SK-N-SH treated with all-trans-retinoic acid at 6 μM for 48 hours (cell line): ENCODE data around the gene IGSF5.

ENCODE experiments used
- ATAC-seq: fragments of 200-7000 bp; cut with Tn5 transposase; 3 replicates; pipeline ENCODE4 v1.9.1; 2020; ENCODE audit warnings: mild to moderate bottlenecking, moderate library complexity
- ARNTL ChIP-seq: fragments of 450-650 bp; formaldehyde crosslinking; IDR thresholded peaks from 2 replicates; pipeline ENCODE4 v1.5.0; 2020; ENCODE audit warnings: low read depth, mild to moderate bottlenecking, moderate library complexity, borderline replicate concordance
- BACH2 ChIP-seq: fragments of 250-450 bp; sonication (Bioruptor Pico); IDR thresholded peaks from 2 replicates; pipeline ENCODE4 v1.9.0; 2021; ENCODE audit warnings: mild to moderate bottlenecking, borderline replicate concordance
- ESRRG ChIP-seq: fragments of 250-450 bp; sonication (Bioruptor Pico); IDR thresholded peaks from 2 replicates; pipeline ENCODE4 v1.6.1; 2021; ENCODE audit warnings: mild to moderate bottlenecking
- GLIS3 ChIP-seq: fragments of 250-450 bp; sonication (Bioruptor Pico); IDR thresholded peaks from 2 replicates; pipeline ENCODE4 v1.5.0; 2020; ENCODE audit warnings: mild to moderate bottlenecking, moderate library complexity
- ISL1 ChIP-seq: fragments of 250-450 bp; sonication (Bioruptor Pico); IDR thresholded peaks from 2 replicates; pipeline ENCODE4 v2.1.2; 2022; ENCODE audit warnings: mild to moderate bottlenecking, moderate library complexity
- OSR1 ChIP-seq: fragments of 250-450 bp; sonication (Bioruptor Pico); IDR thresholded peaks from 2 replicates; pipeline ENCODE4 v1.8.0; 2022; ENCODE audit warnings: moderate library complexity, mild to moderate bottlenecking, inconsistent platforms
- PPARA ChIP-seq: fragments of 250-450 bp; sonication (Bioruptor Pico); IDR thresholded peaks from 2 replicates; pipeline ENCODE4 v1.5.0; 2020; ENCODE audit warnings: mild to moderate bottlenecking, borderline replicate concordance
- RARB ChIP-seq: fragments of 250-450 bp; sonication (Bioruptor Pico); IDR thresholded peaks from 2 replicates; pipeline ENCODE4 v1.8.0; 2021; ENCODE audit warnings: mild to moderate bottlenecking, moderate library complexity
- SNAI2 ChIP-seq: fragments of 250-450 bp; sonication (Bioruptor Pico); IDR thresholded peaks from 2 replicates; pipeline ENCODE4 v1.5.0; 2020; ENCODE audit warnings: mild to moderate bottlenecking, moderate library complexity
- TCF4 ChIP-seq: fragments of 250-450 bp; sonication (Bioruptor Pico); IDR thresholded peaks from 2 replicates; pipeline ENCODE4 v1.8.0; 2021; ENCODE audit warnings: mild to moderate bottlenecking, moderate library complexity, borderline replicate concordance
- TOX ChIP-seq: fragments of 250-450 bp; sonication (Bioruptor Pico); IDR thresholded peaks from 2 replicates; pipeline ENCODE4 v1.8.0; 2021; ENCODE audit warnings: mild to moderate bottlenecking, moderate library complexity, borderline replicate concordance
- ZC3H10 ChIP-seq: fragments of 250-450 bp; sonication (Bioruptor Pico); IDR thresholded peaks from 2 replicates; pipeline ENCODE4 v1.5.1; 2021; ENCODE audit warnings: mild to moderate bottlenecking, moderate library complexity
- ZFP3 ChIP-seq: fragments of 250-450 bp; sonication (Bioruptor Pico); IDR thresholded peaks from 2 replicates; pipeline ENCODE4 v1.5.0; 2020; ENCODE audit warnings: mild to moderate bottlenecking, moderate library complexity
- ZFP30 ChIP-seq: fragments of 450-650 bp; formaldehyde crosslinking; IDR thresholded peaks from 2 replicates; pipeline ENCODE4 v1.5.0; 2022; ENCODE audit warnings: mild to moderate bottlenecking, moderate library complexity
- ZNF565 ChIP-seq: fragments of 450-650 bp; formaldehyde crosslinking; conservative IDR thresholded peaks from 2 replicates; pipeline ENCODE4 v1.5.0; 2020; ENCODE audit warnings: low read depth, mild to moderate bottlenecking, moderate library complexity
- ZNF70 ChIP-seq: fragments of 450-650 bp; formaldehyde crosslinking; IDR thresholded peaks from 2 replicates; pipeline ENCODE4 v1.5.0; 2020; ENCODE audit warnings: mild to moderate bottlenecking, moderate library complexity
- ZNF8 ChIP-seq: fragments of 450-650 bp; formaldehyde crosslinking; IDR thresholded peaks from 2 replicates; pipeline ENCODE4 v1.5.0; 2020; ENCODE audit warnings: mild to moderate bottlenecking, moderate library complexity
- TF ChIP-seq, protein P1 (sequence below): fragments of 250-450 bp; sonication (Bioruptor Pico); IDR thresholded peaks from 2 replicates; pipeline ENCODE4 v1.8.0; 2020; ENCODE audit warnings: mild to moderate bottlenecking, moderate library complexity, borderline replicate concordance
- TF ChIP-seq, protein P2 (sequence below): fragments of 250-450 bp; sonication (Bioruptor Pico); IDR thresholded peaks from 2 replicates; pipeline ENCODE4 v1.5.1; 2020; ENCODE audit warnings: low read depth, mild to moderate bottlenecking, moderate library complexity
- TF ChIP-seq, protein P3 (sequence below): fragments of 250-450 bp; sonication (Bioruptor Pico); IDR thresholded peaks from 2 replicates; pipeline ENCODE4 v1.8.0; 2021; ENCODE audit warnings: low read depth, mild to moderate bottlenecking, moderate library complexity, borderline replicate concordance
- TF ChIP-seq, protein P4 (sequence below): fragments of 250-450 bp; sonication (Bioruptor Pico); IDR thresholded peaks from 2 replicates; pipeline ENCODE4 v1.5.0; 2020; ENCODE audit warnings: mild to moderate bottlenecking, moderate library complexity
- TF ChIP-seq, protein P5 (sequence below): fragments of 250-450 bp; sonication (Bioruptor Pico); IDR thresholded peaks from 2 replicates; pipeline ENCODE4 v1.5.1; 2021; ENCODE audit warnings: mild to moderate bottlenecking, moderate library complexity

Gene IGSF5

DNA sequence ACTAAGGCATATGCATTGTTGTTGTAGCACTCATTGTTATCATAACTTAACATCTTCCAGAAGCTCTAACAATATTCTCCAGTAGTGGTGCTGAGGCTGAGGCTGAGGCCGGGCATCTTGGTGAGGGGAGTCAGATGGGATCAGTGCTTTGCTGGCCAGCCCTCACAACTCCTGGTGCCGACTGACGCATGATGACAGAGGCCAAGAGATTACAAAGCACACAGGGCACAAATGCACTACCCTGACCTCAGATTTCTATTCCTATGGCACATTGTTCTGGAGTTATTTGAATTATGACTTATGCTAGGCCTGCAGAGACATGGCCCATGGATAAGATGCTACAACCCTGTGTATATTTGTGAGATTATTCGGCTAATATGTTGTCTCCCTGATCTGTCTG lies 8.3 kb upstream of the IGSF5 start:
- TF ChIP-seq, protein P1, sequence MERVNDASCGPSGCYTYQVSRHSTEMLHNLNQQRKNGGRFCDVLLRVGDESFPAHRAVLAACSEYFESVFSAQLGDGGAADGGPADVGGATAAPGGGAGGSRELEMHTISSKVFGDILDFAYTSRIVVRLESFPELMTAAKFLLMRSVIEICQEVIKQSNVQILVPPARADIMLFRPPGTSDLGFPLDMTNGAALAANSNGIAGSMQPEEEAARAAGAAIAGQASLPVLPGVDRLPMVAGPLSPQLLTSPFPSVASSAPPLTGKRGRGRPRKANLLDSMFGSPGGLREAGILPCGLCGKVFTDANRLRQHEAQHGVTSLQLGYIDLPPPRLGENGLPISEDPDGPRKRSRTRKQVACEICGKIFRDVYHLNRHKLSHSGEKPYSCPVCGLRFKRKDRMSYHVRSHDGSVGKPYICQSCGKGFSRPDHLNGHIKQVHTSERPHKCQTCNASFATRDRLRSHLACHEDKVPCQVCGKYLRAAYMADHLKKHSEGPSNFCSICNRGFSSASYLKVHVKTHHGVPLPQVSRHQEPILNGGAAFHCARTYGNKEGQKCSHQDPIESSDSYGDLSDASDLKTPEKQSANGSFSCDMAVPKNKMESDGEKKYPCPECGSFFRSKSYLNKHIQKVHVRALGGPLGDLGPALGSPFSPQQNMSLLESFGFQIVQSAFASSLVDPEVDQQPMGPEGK (CRISPR knock-in tag) = no peak
- TF ChIP-seq ZNF565 (CRISPR knock-in tag) (no peak), GLIS3 (CRISPR knock-in tag) (no peak), ZNF8 (CRISPR knock-in tag) (no peak), TOX (CRISPR knock-in tag) (no peak), RARB (no peak), TCF4 (CRISPR knock-in tag) (no peak), ZC3H10 (CRISPR knock-in tag) (no peak), SNAI2 (CRISPR knock-in tag) (no peak), OSR1 (CRISPR knock-in tag) (no peak), BACH2 (CRISPR knock-in tag) (no peak), PPARA (CRISPR knock-in tag) (no peak), ZFP30 (CRISPR knock-in tag) (no peak), ZNF70 (CRISPR knock-in tag) (no peak), ZFP3 (CRISPR knock-in tag) (no peak)
- TF ChIP-seq, protein P2, sequence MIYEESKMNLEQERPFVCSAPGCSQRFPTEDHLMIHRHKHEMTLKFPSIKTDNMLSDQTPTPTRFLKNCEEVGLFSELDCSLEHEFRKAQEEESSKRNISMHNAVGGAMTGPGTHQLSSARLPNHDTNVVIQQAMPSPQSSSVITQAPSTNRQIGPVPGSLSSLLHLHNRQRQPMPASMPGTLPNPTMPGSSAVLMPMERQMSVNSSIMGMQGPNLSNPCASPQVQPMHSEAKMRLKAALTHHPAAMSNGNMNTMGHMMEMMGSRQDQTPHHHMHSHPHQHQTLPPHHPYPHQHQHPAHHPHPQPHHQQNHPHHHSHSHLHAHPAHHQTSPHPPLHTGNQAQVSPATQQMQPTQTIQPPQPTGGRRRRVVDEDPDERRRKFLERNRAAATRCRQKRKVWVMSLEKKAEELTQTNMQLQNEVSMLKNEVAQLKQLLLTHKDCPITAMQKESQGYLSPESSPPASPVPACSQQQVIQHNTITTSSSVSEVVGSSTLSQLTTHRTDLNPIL (CRISPR knock-in tag) = no peak
- TF ChIP-seq, protein P3, sequence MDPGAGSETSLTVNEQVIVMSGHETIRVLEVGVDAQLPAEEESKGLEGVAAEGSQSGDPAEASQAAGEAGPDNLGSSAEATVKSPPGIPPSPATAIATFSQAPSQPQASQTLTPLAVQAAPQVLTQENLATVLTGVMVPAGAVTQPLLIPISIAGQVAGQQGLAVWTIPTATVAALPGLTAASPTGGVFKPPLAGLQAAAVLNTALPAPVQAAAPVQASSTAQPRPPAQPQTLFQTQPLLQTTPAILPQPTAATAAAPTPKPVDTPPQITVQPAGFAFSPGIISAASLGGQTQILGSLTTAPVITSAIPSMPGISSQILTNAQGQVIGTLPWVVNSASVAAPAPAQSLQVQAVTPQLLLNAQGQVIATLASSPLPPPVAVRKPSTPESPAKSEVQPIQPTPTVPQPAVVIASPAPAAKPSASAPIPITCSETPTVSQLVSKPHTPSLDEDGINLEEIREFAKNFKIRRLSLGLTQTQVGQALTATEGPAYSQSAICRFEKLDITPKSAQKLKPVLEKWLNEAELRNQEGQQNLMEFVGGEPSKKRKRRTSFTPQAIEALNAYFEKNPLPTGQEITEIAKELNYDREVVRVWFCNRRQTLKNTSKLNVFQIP = no peak
- TF ChIP-seq, protein P4, sequence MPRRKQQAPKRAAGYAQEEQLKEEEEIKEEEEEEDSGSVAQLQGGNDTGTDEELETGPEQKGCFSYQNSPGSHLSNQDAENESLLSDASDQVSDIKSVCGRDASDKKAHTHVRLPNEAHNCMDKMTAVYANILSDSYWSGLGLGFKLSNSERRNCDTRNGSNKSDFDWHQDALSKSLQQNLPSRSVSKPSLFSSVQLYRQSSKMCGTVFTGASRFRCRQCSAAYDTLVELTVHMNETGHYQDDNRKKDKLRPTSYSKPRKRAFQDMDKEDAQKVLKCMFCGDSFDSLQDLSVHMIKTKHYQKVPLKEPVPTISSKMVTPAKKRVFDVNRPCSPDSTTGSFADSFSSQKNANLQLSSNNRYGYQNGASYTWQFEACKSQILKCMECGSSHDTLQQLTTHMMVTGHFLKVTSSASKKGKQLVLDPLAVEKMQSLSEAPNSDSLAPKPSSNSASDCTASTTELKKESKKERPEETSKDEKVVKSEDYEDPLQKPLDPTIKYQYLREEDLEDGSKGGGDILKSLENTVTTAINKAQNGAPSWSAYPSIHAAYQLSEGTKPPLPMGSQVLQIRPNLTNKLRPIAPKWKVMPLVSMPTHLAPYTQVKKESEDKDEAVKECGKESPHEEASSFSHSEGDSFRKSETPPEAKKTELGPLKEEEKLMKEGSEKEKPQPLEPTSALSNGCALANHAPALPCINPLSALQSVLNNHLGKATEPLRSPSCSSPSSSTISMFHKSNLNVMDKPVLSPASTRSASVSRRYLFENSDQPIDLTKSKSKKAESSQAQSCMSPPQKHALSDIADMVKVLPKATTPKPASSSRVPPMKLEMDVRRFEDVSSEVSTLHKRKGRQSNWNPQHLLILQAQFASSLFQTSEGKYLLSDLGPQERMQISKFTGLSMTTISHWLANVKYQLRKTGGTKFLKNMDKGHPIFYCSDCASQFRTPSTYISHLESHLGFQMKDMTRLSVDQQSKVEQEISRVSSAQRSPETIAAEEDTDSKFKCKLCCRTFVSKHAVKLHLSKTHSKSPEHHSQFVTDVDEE (CRISPR knock-in tag) = no peak
- TF ChIP-seq, protein P5, sequence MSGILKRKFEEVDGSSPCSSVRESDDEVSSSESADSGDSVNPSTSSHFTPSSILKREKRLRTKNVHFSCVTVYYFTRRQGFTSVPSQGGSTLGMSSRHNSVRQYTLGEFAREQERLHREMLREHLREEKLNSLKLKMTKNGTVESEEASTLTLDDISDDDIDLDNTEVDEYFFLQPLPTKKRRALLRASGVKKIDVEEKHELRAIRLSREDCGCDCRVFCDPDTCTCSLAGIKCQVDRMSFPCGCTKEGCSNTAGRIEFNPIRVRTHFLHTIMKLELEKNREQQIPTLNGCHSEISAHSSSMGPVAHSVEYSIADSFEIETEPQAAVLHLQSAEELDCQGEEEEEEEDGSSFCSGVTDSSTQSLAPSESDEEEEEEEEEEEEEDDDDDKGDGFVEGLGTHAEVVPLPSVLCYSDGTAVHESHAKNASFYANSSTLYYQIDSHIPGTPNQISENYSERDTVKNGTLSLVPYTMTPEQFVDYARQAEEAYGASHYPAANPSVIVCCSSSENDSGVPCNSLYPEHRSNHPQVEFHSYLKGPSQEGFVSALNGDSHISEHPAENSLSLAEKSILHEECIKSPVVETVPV (CRISPR knock-in tag) = no peak
- no peak for ATAC-seq

DNA sequence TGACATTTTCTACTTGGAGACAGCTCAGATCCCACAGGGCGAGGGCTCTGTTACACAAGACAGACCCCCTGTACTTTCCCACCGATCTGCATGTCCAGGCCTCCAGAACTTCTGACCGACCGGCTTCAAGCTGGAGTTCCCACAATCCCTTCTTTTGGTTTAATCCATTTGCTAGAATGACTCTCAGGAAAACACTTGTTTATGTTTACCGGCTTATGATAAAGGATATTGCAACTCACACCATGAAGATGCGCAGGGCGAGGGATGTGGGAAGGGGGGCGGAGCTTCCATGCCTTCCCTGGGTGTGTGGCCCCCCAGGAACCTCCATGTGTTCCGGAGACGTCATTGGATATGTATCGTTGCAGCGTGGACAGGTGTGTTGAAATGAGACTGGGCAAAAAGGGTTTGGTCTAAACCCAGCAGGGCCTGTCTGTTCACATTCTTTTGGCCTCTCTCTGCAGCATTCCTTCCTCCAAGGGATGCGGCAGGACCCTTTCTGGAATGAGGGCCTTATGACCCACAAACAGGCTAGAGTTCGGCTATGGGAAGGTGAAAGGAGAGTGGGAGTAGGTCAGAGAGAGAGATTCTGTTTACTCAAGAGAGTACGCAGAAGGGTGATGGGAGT lies 7.5 kb upstream of the IGSF5 start:
- ATAC-seq = no peak
- no peak for TF ChIP-seq ZC3H10 (CRISPR knock-in tag)
- no peak for TF ChIP-seq GLIS3 (CRISPR knock-in tag)
- no peak for TF ChIP-seq ZNF8 (CRISPR knock-in tag)
- TF ChIP-seq ZFP3 (CRISPR knock-in tag) = no peak
- no peak for TF ChIP-seq ZFP30 (CRISPR knock-in tag)
- TF ChIP-seq, protein P4 (CRISPR knock-in tag) = no peak
- TF ChIP-seq, protein P5 (CRISPR knock-in tag) = no peak
- no peak for TF ChIP-seq SNAI2 (CRISPR knock-in tag)
- TF ChIP-seq RARB = no peak
- TF ChIP-seq TOX (CRISPR knock-in tag) = no peak
- no peak for TF ChIP-seq ISL1
- no peak for TF ChIP-seq ZNF565 (CRISPR knock-in tag)
- no peak for TF ChIP-seq ARNTL (CRISPR knock-in tag)
- TF ChIP-seq, protein P1 (CRISPR knock-in tag) = no peak
- TF ChIP-seq BACH2 (CRISPR knock-in tag) = no peak
- TF ChIP-seq TCF4 (CRISPR knock-in tag) = no peak
- no peak for TF ChIP-seq ESRRG (CRISPR knock-in tag)
- no peak for TF ChIP-seq ZNF70 (CRISPR knock-in tag)
- no peak for TF ChIP-seq OSR1 (CRISPR knock-in tag)
